Hematopoietic multipotent progenitor cell treated with erythropoietin and hydrocortisone succinate and interleukin-3 and kit ligand, for 15 days (in vitro differentiated cells): ENCODE data around the gene RBM18.

Source experiments
- DNase-seq: peaks from one replicate; pipeline ENCODE4 v3.0.0-alpha.2; 2015; ENCODE audit warnings: low spot score

RBM18 gene

DNA sequence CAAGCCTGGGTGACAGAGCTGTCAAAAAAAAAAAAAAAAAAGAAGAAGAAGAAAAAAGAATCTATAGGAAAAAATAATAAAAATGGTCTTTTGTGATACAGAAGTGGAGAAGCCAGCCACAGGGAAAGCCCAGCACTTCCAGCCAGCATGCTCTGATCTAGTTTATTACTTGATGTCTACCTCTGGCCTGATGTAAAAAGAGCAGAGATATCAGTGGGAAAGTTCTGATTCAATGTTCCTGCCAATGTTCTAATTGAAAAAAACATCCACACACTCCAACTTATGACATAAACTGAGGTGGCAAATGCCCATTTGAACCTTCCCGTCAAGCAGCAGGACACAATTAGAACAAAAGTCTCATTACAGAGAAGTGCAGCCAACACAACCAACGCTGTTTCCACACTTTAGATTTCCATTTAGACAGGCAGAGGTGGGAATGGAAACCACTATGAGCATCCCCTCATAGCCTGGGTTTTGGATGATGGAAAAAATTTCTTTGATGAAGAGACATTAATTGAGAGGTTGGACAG, 5.7 kb downstream of the RBM18 start:
- no peak for DNase-seq

DNA sequence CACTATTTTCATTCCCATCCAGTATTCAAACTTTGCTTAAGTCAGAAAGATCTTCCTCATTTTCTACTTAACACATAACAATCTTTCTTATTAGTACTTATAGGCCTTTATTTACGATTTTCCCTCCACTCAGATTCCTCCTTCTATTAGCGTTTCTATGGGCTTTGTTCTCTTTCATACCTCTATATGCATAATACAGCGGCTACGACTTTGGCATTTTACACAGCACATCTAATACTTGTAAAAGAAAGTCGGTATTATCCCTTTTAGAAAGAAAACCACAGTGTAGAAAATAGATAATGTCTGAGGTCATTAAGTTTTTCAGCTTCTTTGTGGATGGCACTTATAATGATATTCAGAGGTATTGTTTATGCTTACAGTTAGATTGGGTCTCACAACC, 8.4 kb downstream of the RBM18 start:
- DNase-seq, result no peak

DNA sequence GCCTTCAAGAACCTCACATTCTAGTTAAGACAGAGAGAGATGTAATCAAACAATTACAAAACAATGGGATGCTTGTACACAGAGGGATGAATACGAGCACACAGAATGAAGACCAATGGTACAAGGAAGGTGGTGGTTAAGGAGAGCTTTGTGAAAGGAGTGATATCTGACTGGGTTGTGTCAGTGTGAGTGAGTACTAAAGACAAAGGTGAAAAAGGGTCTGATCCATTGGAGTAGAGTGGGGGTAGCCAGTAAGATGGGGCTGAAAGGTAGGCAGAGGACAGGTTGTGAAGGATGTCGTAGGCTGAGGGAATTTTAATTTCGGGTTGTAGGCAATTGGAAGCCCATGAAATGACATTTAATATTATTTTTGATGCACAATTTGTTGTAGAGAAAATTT, 9.9 kb downstream of the RBM18 start:
- DNase-seq, result no peak

DNA sequence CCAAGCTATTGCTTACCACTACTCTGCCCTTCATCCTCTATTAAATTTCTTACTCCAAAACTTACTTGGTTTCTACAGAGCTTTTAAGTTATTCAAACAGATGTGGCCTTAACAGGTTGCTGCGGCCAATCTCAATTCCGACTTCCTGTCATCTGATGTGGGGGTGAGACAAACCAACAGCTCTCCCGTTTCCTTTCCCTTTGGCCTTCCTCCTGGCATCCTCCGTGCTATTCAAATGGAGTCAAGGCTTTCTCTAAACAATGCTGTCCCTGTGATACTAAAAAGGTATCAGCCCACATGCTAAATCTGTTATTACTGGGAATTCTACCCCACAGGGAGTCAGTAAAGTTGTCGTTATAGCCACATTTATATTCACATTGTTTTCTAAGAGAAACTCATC, 11.8 kb downstream of the RBM18 start:
- DNase-seq, result no peak

DNA sequence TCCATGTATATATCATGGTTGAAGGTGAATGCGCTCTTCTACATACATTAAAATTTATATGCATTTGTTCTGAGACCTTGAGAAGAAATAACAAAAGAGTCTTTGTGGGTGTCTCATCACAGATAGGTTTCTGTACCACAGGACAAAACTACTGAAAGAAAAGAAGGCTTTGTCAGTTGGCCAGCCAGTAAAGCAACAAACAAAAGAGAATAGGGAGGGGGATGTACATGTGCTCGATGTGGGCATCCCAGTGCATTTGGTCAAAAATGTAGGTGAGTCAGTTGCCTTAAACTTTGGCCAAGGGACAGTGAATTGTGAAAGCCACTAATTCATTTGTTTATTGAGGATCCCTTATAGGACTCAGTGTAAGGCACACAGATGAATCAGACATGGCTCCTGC, 13.3 kb downstream of the RBM18 start:
- DNase-seq, result no peak

DNA sequence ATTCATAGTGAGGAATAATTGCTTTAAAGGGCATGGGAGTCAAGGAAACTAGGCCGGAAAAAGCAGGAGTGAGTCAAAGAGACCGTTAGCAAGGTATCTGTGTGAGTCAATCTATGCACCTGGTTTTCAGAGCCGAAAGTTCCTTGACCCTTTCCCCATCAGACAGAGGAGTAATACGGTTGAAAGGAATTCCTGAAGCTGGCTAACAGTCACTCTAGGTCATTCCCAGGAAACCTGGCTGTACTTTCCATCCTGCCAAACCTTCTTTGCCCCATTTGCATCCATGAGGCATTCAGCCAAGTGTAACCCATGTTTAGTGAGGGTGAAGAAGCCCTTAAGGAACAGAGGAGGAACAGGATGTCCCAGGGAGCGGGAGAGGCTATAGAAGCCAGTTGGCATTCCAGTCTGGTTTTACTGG, 16.2 kb downstream of the RBM18 start:
- no peak for DNase-seq

DNA sequence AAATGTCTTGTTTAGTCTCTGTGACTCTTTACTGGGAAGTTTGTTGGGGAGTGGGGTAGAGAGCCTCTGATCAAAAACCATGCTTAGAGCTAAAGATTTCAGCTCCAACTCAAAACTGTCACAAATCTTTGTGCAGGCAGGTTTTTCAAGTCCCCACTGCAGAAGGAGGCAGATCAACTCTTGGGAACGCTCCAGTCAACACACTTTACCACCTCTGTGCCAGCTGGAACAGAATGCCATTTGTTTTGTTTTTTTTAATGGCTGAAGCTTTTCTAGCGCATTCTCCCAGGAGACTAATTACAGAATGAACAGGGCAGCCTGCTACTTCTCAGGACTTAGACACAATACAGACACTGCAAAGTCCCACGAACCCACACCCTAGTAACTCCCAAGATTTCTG, 18.0 kb downstream of the RBM18 start:
- DNase-seq, result no peak

DNA sequence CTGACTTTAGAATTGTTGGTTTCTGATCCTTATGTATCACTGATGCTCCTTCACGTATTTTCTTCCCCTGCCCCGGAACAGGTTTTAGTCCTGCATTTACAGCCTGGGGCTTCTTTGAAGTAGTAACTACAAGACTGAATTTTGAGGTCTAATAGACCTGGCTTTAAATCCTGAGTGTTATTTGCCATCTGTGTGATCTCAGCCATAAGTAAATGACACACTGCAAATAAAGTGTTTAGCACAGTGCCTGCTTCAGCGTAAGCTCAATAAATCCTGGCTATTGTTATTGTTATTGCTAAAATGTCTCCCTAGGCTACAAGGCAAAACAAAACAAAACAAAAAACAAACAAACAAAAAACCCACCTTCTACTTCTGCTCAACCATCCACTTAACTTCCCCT, 20.3 kb downstream of the RBM18 start:
- no peak for DNase-seq

DNA sequence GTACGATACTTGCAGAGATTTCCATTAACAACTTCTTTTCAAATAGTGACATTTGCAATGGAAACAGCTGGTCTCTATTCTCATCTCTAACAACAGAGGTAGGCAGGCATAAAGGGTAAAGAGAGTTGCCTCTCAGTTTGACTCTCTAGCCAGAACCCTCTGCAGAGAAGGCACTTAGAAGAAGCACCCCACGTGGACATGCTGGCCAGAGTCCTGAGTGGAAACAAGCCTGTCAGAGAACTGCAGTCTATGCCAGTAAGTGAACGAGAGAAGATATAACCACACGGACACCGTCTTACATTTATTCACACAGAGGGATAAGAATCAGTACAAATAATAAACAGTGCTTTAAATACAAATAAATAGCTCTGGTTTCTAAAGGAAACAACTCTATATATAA, 24.9 kb downstream of the RBM18 start:
- no peak for DNase-seq

DNA sequence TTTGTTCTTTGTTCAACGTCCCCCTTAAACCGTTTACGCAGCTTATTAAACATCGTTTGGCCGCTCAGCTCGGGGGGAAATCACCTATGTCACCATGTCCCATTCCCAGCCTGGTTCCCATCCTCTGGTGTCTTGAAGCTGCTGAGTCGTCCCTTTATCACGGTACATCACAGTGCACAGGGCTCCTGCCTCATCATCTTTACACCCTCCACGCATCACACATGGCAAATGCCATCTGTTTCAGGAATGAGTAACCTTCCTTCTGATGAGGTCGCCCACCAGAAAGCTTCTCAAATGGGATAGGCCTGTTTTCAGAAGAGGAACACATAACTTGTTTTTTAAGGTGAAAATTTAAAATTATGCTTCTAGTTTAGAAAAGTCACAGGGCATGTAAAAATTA, 28.0 kb downstream of the RBM18 start:
- DNase-seq, result no peak

DNA sequence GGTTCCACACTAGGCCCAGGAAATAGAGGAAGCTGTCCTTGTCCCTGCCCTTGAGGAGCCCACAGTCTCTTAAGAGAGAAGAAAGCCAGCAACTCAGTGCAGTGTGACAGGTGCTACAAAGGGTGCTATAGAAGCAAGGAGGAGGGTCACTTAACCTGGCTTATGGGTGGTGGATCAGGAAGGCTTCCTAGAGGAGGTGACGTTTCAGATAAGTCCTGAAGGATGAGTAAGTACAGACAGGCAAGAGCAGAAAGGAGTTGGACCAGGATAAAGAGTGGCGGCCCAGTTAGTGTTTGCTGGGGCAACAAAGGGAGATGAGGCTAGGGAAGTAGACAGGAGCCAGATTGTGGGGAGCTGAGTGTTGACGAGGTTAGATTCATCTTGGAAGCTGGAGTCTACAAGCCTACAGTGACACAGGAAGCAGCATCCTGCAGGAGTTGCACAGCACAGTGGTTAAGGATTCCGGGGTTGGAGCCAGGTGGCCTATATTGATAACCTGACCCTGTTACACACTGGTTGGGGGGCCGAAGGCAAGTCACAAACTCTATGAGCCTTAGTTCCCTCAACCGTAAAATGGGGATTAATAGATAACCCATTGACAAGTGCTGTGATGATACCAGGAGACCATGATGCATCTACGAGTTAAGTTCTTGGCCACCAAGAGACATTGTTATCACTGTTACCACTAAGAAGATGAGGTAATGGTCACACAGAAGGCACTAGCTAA, 30.5 kb downstream of the RBM18 start:
- no peak for DNase-seq

DNA sequence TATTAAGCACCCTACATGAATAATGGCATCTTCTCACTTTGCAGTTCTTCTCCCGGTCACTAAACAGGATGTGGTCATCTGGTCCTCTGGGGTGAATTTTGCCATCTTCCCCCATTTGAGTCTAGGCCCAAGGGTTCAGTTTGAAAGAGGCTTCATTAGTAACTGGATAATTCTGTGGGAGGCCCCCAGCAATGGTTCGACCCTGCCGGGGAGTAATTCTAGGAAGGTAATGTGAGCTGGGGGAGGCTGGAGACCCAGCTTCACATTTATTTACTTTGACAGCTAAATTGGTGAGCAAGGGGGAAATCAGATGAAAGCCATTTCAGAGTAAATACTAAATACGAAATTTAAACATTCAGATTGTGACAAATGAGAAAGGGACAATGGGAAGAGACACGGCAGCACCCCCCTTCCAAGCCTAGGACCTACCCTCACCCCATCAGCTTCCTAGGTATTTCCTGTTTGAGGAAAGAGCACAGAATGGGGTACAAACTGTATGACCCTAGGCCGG, 31.8 kb downstream of the RBM18 start:
- no peak for DNase-seq

DNA sequence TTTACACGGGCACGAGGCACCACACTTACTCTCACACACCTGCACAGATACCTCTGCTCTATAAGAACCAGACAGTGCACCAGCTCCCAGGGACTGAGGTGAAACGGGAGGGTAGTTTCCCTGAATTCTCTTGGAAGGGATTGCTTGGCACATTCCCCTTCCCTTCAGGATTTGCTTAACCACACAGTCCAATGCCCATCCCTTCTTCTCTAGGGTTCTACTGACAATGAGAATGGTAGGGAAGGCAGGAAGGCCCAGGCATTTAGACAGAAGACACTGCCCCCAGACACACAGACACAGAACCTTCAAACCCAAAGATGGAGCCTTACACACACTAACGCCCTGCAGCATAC, 35.2 kb downstream of the RBM18 start:
- DNase-seq, result no peak

DNA sequence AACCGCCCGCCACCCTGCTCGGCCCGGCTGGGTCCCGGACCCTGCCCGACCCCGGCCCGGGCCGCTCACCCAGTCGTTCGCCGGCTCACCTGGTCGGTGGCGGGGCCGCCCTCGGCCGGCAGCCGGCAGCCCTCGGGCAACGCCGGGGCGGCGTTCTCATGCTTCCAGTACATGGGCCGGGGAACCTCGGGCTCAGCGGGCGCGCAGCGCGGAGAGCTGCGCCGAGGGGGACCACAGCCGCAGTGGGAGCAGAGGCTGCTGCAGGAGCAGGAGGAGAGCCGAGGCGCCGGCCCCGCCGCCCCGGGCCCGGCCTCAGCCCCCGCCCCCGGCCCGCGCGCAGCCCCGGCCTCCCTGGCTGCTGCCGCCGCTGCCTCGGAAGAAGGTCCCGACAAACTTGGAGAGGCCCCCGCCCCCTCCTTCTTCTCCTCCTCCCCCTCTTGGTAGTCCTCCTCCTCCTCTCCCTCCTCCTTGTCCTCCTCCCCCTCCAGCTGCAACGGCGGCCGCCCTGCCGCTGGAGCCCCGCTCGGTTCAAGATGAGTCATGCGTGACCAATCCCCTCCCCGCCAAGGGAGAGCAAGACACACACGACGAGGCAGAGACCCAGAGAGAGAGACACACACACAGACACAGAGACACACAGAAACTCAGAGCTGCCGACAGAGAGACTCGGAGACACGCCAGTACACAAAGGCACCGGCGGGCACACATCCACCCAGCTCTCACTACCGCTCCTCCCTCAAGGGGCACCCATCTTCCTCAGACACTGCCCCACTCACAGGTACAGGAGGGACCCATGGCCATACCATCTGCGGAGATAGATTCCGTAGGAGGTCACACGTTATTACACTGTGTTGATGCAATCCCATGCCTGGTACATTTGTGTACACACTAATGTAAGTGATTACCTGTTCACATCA, 35.8 kb downstream of the RBM18 start, which contains the start of gene LHX6:
Gene LHX6, minus strand, starts transcription at position 390 of the 917 bp plus-strand sequence. Its CDS starts 217 bp downstream, at position 173.
- no peak for DNase-seq

DNA sequence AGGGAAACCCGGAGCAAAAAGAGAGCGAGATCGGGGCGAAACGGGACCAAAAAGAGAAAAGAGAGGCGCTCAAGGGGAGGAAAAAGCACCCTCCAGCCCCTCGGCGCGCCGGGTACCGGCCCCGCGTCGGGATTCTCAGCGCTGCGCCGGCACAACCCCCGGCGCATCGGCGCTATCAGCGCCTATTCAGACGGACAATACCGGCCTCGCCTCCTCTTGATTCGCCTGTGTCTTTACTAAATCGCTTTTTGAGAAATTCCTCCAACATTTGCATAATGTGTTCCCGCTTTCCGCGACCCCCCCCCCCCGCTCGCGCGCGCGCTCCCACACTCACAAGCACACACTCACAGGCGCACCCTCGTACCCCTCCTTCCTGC, 36.5 kb downstream of the RBM18 start:
- no peak for DNase-seq

DNA sequence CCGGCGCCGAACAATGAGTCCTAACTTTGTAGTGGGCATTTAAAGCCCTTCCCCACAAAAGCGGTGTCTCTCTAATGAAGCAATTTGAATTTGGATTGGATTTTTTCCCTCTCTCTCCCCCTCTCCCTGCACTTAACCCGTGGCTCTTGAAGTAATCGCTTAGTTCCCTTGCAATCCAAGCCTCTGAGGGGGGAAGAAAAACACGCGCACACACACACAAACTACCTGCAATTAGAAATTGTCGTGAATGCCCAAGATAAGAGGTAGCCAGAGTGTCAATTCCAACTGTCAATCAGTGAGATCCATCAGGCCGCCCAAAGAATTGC, 37.1 kb downstream of the RBM18 start:
- no peak for DNase-seq

DNA sequence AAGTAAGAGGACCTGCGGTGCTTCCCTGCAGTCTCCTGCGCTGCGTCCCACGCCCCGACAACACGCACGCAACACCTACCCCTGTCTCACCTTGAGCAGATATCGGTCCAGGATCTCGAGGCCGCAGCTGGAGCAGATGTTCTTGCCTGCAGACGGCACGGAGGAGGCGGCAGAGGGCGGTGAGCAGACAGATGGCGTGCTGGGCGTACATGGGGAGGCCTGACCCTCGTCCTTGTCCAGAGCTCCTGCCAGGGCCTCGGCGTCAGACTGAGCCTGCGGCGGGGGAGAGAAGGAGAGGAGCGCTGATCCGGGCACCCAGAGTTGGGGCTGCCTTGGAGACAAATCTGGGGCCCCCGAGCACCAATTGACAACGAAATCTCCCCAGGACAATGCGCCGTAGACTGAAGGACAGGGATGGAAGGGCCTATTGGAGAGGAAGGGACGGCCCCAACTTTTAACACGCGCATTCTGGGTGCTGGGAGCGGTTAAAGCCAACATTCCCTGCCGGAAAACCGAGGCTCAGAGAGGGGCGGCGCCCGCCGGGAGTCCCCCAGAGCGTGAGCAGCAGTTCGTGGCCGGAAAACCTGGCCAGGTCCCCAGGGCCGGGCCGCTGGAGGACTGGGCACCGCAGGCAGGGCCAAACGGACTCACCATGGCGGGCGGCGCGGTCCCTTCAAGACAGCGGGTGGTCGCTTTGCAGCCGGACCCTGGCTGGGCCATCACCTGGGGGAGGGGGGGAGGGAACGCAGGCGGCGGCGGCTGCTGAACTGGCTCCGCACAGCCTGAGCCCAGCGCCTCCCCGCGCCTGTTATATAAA, 37.7 kb downstream of the RBM18 start:
- no peak for DNase-seq

DNA sequence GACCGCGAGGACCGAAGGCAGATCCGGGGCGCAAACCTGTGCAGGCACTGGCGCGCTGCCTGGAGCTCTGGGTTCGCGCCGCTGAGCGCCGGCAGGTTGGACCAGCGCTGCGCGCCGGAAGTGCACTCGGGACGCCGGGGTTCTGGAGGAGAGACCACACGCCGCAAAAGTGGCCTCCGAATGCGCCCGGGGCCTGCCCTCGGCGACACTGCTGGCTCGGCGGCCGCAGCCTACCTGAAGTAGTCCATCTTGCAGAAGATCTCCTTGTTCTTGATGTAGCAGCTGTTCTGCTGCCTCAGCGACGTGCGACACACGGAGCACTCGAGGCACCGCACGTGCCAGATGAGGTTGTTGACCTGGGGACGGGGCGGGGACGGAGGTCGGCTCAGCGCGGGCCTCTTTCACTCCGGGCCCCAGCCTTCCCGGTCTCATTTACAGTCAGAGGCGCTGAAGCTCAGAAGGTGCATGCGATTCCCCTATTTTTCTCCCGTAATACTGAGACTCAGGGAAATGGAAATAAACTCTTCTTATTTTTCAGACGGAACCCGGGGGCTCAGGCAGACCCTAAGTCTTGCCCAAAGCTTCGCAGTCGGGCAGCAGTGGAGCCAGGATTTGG, 38.4 kb downstream of the RBM18 start:
- DNase-seq, result no peak

DNA sequence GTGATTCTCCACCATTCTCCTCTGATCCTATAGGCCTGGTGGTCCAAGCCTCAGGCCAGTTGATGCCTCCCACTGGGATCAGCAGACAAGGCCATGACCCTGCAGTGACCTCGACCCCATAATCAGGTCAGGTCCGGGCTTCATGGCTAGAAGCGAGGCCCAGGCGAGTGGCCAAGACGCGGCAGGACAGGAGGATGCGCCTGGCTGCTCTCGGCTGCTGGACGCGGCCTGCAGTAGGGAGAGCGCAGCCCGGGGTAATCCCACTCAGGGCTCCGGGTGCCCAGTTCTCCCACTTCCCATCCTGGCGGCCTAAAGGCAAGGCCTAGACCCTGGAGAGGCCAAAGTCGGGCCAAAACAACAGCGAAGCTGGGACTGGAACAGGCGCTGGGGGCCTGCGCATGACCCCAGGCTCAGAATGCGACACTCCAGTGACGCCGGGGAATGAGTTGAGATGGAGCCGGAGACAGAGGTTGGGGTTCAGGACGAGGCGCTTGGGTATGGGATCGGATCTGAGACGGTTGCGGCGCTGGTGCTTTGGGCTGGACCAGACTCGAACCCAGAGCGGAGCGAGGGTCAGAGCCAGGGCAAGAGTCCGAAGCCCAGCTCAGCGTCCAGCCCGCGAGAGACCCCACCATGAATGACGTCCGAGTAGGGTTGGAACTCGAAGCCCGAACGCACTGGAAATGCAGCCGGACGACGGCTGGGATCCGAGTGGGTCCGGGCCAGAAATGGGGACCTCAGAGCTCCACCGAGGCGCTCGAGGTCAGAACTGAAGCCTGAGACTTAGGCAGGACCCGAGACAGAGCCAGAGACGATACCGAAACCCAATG, 39.1 kb downstream of the RBM18 start:
- DNase-seq, result no peak

DNA sequence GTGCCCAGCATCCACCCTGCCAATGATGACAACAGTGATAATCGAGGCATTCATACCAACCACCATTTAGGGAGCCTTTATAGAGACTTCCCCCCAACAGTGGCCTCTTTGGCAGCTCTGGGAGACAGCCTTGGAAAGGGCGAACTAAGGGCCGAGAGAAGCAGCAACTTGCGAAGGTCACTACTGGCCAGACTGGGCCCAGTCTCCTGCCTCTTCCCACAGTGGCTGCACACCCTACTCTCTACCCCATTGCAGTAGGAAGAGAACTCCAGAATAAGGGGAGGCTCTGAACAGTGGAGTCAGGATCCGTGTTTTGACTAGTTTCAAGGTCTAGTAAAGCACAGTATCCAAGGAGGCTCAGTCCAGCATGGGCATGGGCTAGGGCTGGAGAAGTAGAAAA, 41.2 kb downstream of the RBM18 start:
- DNase-seq, result no peak

DNA sequence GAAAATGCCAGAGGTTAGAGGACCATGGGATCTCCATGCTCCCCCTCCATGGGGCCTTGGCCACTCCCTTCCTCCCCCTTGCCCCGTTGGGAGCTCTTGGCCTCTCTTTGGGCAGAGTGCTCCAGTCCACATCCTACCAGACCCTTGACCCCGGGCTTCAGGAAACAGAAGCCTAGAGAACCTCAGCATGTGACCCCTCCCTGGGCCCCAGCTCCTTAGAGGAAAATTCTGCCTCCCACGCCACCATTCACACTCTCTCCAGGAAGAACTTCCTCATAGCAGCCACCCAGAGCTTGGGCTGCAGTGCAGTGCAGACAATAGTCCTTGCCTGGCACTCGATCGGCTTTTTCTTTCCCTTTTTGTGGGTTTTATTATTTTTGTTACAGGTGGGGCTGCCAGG, 41.8 kb downstream of the RBM18 start:
- DNase-seq, result no peak
